HS-27A (cell line): ENCODE measurements around the gene SSR2.
"Not testable (repeated sequence)": the region's sequence is repeated elsewhere in the genome, so short reads cannot be mapped to it uniquely, and the experiment has no call there.

Source experiments
- DNase-seq: peaks from one replicate; pipeline ENCODE4 v3.0.0-alpha.2; 2012; ENCODE audit warnings: low read depth, missing footprints

SSR2 gene

GRCh38 chr1:156048663-156049258, 28.0 kb upstream of the SSR2 start:
- DNase-seq = no peak

GRCh38 chr1:156045076-156045475, 24.3 kb upstream of the SSR2 start:
- DNase-seq = no peak

GRCh38 chr1:156042828-156043227, 22.1 kb upstream of the SSR2 start:
- DNase-seq = no peak

GRCh38 chr1:156034991-156035390, 14.2 kb upstream of the SSR2 start:
- DNase-seq = not testable (repeated sequence)

GRCh38 chr1:156033011-156033410, 12.3 kb upstream of the SSR2 start:
- DNase-seq = no peak

- DNase-seq = no peak
Observed at GRCh38 chr1:156026588-156026987, 5.8 kb upstream of the SSR2 start.

- no peak for DNase-seq
Observed at GRCh38 chr1:156025876-156026275, 5.1 kb upstream of the SSR2 start.

- DNase-seq = no peak
Observed at GRCh38 chr1:156024801-156025200, 4.0 kb upstream of the SSR2 start.

GRCh38 chr1:156021954-156022353, 1.2 kb upstream of the SSR2 start:
- DNase-seq = no peak

GRCh38 chr1:156021093-156021428, 310 bp upstream of the SSR2 start:
- DNase-seq = no peak

- DNase-seq = no peak
Observed at GRCh38 chr1:156019946-156020292, 832 bp downstream of the SSR2 start.

- no peak for DNase-seq
Observed at GRCh38 chr1:156014829-156015228, 5.9 kb downstream of the SSR2 start.

- no peak for DNase-seq
Observed at GRCh38 chr1:156012051-156012817, 8.5 kb downstream of the SSR2 start.

GRCh38 chr1:156009404-156009803, 11.3 kb downstream of the SSR2 start:
- DNase-seq = no peak

GRCh38 chr1:156006666-156007376, 13.9 kb downstream of the SSR2 start:
- no peak for DNase-seq

GRCh38 chr1:156004843-156005584, 15.7 kb downstream of the SSR2 start:
- DNase-seq = no peak

GRCh38 chr1:156003923-156004188, 16.9 kb downstream of the SSR2 start:
- DNase-seq = no peak

- DNase-seq = no peak
Observed at GRCh38 chr1:156002188-156002911, 18.4 kb downstream of the SSR2 start.

GRCh38 chr1:156001662-156002171, 19.0 kb downstream of the SSR2 start:
- no peak for DNase-seq

GRCh38 chr1:156001021-156001661, 19.6 kb downstream of the SSR2 start:
- no peak for DNase-seq

GRCh38 chr1:155999964-156000363, 20.8 kb downstream of the SSR2 start:
- no peak for DNase-seq

- no peak for DNase-seq
Observed at GRCh38 chr1:155996166-155996565, 24.6 kb downstream of the SSR2 start.
